Measurements from ENCODE around the gene AZU1. TPM values are rescaled to one million over a fixed set of nuclear protein-coding genes. Genes with fewer than 3 reads are reported as not detected.

AZU1 gene
- total RNA-seq, 2 donors from 2014 or later = 6.9 TPM; not detected in 1

DNA sequence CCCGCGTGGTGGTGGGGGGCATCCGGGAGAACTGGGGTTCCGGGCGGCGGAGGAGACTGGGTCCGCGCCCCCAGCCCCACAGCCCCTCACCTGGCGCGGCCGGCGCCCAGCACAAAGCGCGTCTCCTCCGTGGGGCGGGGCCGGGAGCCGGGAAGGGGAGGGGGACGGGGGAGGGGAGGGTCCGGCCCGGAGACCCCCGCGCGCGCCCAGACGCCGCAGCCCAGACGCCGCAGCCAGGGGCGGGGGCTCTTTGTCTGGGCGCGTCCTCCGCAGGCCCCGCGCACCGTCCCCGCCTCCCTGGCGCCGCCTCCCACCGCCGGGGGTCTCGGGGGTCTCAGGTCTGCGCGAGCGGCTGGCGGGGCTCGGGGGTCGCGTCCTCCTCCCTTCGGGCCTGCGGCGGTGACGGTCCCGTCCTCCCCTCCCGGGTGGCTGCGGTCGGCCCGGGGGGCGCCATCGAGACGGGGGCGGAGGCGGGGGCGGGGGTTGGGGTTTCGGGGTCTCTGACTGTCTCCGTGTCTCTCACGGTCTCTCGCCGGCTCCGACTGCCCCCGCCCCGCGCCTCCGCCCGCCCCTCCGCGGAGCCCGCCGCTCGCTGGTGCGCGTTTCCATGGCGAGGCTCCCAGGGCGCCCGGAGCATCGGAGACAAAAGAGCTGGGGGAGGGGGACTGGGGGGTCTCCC is 5.7 kb upstream of the AZU1 start, which contains the start of gene PLPPR3:
TSS of gene PLPPR3 (minus strand) at position 131 of the 679 bp plus-strand sequence. CDS start 396 bp downstream, outside the sequence.
- H3K9me3 ChIP-seq = no peaks in the 10 kb centered on the region
- intact Hi-C loops (cut with DNase I) = no loop called here
- no peak within 1 kb of the TSS for H3K27ac ChIP-seq
- under 1% methylated on average over 38 of the region's 86 CpGs for WGBS
- peaks cover 4% of the 10 kb centered on the region for H3K27me3 ChIP-seq (replicated peaks; ENCODE audit: insufficient read depth)
- DNase-seq (ENCODE audit: low spot score) = no peak
- H3K4me3 ChIP-seq = peak within 1 kb of the TSS; percentile 19 to 37
- peaks cover 12% of the 10 kb centered on the region for H3K4me1 ChIP-seq (replicated peaks)
- no peaks in the 10 kb centered on the region for H3K36me3 ChIP-seq
- no peak for TF ChIP-seq POLR2AphosphoS5 (IDR thresholded peaks at IDR 0.05)

DNA sequence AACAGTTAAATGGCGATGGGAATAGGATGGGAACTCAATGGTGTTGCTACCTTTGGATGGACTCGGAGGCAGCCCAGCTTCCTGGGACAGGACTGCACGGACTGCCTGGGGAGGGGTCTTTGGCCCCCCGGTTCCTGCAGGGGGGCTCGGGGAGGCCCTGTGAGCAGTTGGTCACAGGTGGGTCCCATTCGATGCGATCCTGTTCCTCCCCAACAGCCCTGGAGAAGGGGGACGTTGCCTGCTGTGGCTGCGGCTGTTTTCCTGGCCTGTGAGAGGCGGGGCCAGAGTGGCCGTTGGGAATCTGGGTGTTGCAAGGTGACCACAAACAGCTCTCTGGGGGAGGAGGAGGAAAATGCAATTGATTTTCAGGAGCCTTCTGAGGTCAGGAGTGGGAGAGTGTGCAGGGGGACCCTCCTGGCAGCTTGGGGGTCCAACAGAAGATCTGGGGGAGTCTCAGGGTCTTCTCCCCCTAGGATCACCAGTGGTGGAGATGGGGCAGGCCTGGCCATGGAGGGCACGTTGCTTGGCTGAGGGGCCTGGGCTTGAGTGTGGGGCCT is 4.0 kb upstream of the AZU1 start:
- Histone ChIP-seq H3K36me3 (no peaks in the 10 kb centered on the region), H3K4me1 (replicated peaks) (peaks cover 12% of the 10 kb centered on the region), H3K4me3 (no peak overlapping the region), H3K9me3 (no peaks in the 10 kb centered on the region), H3K27ac (no peak overlapping the region), H3K27me3 (replicated peaks; ENCODE audit: insufficient read depth) (peaks cover 4% of the 10 kb centered on the region)
- TF ChIP-seq POLR2A (IDR thresholded peaks at IDR 0.05) (no peak), POLR2AphosphoS5 (IDR thresholded peaks at IDR 0.05) (no peak)
- TF ChIP-seq, protein P1, sequence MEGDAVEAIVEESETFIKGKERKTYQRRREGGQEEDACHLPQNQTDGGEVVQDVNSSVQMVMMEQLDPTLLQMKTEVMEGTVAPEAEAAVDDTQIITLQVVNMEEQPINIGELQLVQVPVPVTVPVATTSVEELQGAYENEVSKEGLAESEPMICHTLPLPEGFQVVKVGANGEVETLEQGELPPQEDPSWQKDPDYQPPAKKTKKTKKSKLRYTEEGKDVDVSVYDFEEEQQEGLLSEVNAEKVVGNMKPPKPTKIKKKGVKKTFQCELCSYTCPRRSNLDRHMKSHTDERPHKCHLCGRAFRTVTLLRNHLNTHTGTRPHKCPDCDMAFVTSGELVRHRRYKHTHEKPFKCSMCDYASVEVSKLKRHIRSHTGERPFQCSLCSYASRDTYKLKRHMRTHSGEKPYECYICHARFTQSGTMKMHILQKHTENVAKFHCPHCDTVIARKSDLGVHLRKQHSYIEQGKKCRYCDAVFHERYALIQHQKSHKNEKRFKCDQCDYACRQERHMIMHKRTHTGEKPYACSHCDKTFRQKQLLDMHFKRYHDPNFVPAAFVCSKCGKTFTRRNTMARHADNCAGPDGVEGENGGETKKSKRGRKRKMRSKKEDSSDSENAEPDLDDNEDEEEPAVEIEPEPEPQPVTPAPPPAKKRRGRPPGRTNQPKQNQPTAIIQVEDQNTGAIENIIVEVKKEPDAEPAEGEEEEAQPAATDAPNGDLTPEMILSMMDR (IDR thresholded peaks at IDR 0.05) = no peak
- intact Hi-C loops (cut with DNase I) = no loop called here
- 60% methylated on average over 12 of the region's 12 CpGs for WGBS
- DNase-seq (ENCODE audit: low spot score) = no peak

DNA sequence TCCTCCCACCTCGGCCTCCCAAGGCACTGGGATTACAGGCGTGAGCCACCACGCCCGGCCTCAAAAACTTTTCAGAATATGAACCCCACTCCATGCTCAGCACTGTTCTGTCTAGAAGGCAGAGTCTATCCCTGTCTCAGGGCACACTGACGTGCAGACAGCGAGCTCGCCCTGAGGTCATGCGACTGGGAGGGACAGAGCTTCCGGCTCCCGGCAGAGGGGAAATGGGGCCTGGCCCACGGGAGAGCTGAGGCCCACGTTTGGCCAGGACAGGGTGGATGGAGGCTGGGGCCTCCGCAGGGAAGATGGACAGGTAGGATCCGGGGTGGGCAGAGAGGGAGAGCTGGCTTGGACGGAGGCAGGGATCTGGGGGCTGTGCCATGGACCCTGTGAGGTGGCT is 2.8 kb upstream of the AZU1 start:
- intact Hi-C loops (cut with DNase I) = no loop called here
- Histone ChIP-seq H3K4me3 (no peak overlapping the region), H3K27me3 (replicated peaks; ENCODE audit: insufficient read depth) (peaks cover 4% of the 10 kb centered on the region), H3K36me3 (no peaks in the 10 kb centered on the region), H3K4me1 (replicated peaks) (peaks cover 12% of the 10 kb centered on the region), H3K9me3 (no peaks in the 10 kb centered on the region), H3K27ac (no peak overlapping the region)
- WGBS = 84% methylated on average over 15 of the region's 15 CpGs
- DNase-seq (ENCODE audit: low spot score) = no peak
- TF ChIP-seq POLR2A (IDR thresholded peaks at IDR 0.05) = no peak
- TF ChIP-seq, protein P1 (IDR thresholded peaks at IDR 0.05) = no peak
- no peak for TF ChIP-seq POLR2AphosphoS5 (IDR thresholded peaks at IDR 0.05)

DNA sequence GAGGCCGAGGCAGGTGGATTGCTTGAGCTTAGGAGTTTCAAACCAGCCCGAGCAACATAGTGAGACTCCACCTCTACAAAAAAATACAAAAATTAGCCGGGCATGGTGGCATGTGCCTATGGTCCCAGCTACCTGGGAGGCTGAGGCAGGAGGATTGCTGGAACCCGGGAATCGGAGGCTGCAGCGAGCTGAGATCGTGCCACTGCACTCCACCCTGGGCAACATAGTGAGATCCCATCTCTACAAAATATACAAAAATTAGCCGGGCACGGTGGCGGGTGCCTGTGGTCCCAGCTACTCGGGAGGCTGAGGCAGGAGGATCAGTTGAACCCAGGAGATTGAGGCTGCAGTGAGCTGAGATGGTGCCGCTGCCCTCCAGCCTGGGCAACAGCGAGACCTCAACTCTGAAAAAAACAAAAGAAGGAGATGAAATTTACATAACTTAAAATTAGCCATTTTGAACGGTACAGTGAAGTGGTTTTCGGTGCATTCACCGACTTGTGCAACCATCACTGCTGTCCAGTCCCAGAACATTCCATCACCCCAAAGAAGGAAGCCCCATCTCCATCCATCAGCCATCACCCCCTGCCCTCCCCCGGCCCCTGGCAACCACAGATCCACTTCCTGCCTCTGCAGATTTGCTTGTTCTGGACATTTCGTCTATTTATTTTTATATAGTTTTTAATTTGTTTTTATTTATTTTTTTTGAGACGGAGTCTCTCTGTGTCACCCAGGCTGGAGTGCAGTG is 1.6 kb upstream of the AZU1 start:
- intact Hi-C loops (cut with DNase I) = no loop called here
- TF ChIP-seq POLR2AphosphoS5 (IDR thresholded peaks at IDR 0.05) (no peak), POLR2A (IDR thresholded peaks at IDR 0.05) (no peak)
- TF ChIP-seq, protein P1 (IDR thresholded peaks at IDR 0.05) = no peak
- H3K27me3 ChIP-seq (replicated peaks; ENCODE audit: insufficient read depth) = peaks cover 4% of the 10 kb centered on the region

DNA sequence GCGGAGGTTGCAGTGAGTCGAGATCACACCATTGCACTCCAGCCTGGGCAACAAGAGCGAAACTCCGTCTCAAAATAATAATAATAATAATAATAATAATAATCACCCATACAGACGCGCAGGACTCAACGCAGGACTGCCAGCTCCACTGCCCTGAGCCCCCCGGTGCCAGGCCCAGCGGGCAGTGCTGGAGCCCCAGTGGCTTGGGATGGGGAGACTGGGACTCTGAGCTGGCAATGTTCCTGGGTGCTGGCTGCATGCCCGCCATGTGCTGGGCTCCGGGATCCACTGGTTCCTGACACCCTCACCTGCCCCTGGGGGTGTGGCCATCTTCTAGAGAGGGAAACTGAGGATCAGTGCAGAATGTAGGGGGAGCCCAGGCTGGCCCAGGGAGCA is 325 bp upstream of the AZU1 start:
- no peak overlapping the region for H3K4me3 ChIP-seq
- WGBS = 88% methylated on average over 11 of the region's 11 CpGs
- no peak for DNase-seq (ENCODE audit: low spot score)
- no peak overlapping the region for H3K27ac ChIP-seq
- intact Hi-C loops (cut with DNase I) = no loop called here
- peaks cover 3% of the 10 kb centered on the region for H3K27me3 ChIP-seq (replicated peaks; ENCODE audit: insufficient read depth)
- H3K9me3 ChIP-seq = no peaks in the 10 kb centered on the region
- TF ChIP-seq POLR2A (IDR thresholded peaks at IDR 0.05) (no peak), POLR2AphosphoS5 (IDR thresholded peaks at IDR 0.05) (no peak)
- TF ChIP-seq, protein P1 (IDR thresholded peaks at IDR 0.05) = no peak
- H3K36me3 ChIP-seq = no peaks in the 10 kb centered on the region
- H3K4me1 ChIP-seq (replicated peaks) = peaks cover 1% of the 10 kb centered on the region

More for the DNA sequence above, 1.6 kb upstream of the AZU1 start:
- Histone ChIP-seq H3K4me1 (replicated peaks) (peaks cover 12% of the 10 kb centered on the region), H3K36me3 (no peaks in the 10 kb centered on the region), H3K27ac (no peak overlapping the region), H3K9me3 (no peaks in the 10 kb centered on the region), H3K4me3 (no peak overlapping the region)
- DNase-seq (ENCODE audit: low spot score) = no peak
- 80% methylated on average over 19 of the region's 19 CpGs for WGBS

Measured in prostate gland (tissue), 2 donors.